H1 (cell line): Measurements from ENCODE around the gene POLR3C. TPM values are rescaled to one million over a fixed set of nuclear protein-coding genes. Genes with fewer than 3 reads are reported as not detected.

Experiments
- microRNA-seq, 2 experiments: library from miRNA; unstranded; fragments of <30 nt; microRNA quantifications; one replicate each; pipeline versions ENCODE4 to v1.2.0, GENCODE V29; 2016 to 2020; ENCODE audit warnings: borderline microRNAs expressed in 2 of 2, borderline number of aligned reads in 2 of 2, borderline replicate concordance in 1 of 2
- polyA plus RNA-seq, 7 experiments: library from polyadenylated mRNA; depleted of rRNA in 3 of 7; stranded (reverse) in 5 of 7; unstranded in 2 of 7; fragments of >200 nt in 5 of 7; fragments of 200-250 nt in 2 of 7; gene quantifications; 1 replicate in 5 of 7; 2 replicates in 1 of 7; 4 replicates in 1 of 7; pipeline versions ENCODE4 v1.2.1 to v1.2.3, GENCODE V29; 2011 to 2013; ENCODE audit warnings: missing spikeins in 2 of 7, mixed read lengths in 2 of 7
- small RNA-seq: library from polyadenylated mRNA; stranded (forward); fragments of <200 nt; extraction: miRNeasy Mini kit (QIAGEN cat#:217004); gene quantifications from one replicate; pipeline ENCODE3, GENCODE V24; 2013; ENCODE audit not compliant: insufficient read depth
- total RNA-seq: library from RNA; stranded (reverse); fragmentation: NEBNext Ultra II Directional; extraction: Animal tissue kit (Norgen Biotek cat#: 25700); gene quantifications from 2 replicates; pipeline ENCODE4 v1.2.1, GENCODE V29; 2021

Gene POLR3C
- total and polyA plus RNA-seq, 2 of the 8 experiments (the other 6 are each of a cell fraction or from before 2014, with no cell fraction given) = 26.8 TPM

Small RNAs within 50 kb of the gene (microRNA-seq; reads per million reads assigned to microRNA genes)
- 0 reads per million in 2 experiments for gene MIR6736

Small RNAs within 50 kb of the gene (small RNA-seq; reads per million reads assigned to genes)
- gene MIR6736 = not detected

Other genes starting within 250 kb of the POLR3C start
- gene GPR89A, start 216.2 kb upstream of the POLR3C start, total RNA-seq = 21.4 and 26.8 TPM in 2 replicates
- gene GPR89A, start 216.2 kb upstream of the POLR3C start, polyA plus RNA-seq (2011; rRNA removed) = 40.4 and 46.6 TPM in 2 replicates
- not detected in 2 replicates for gene PDZK1, start 116.8 kb upstream of the POLR3C start, total RNA-seq
- 0.08 and 0.17 TPM in 2 replicates for gene PDZK1, start 116.8 kb upstream of the POLR3C start, polyA plus RNA-seq (2011; rRNA removed)
- not detected in 2 replicates for gene CD160, start 104.7 kb upstream of the POLR3C start, total RNA-seq
- not detected in 2 replicates for gene CD160, start 104.7 kb upstream of the POLR3C start, polyA plus RNA-seq (2011; rRNA removed)
- gene RNF115, start 105 bp upstream of the POLR3C start, total RNA-seq = 10.2 and 10.8 TPM in 2 replicates
- gene RNF115, start 105 bp upstream of the POLR3C start, polyA plus RNA-seq (2011; rRNA removed) = 3.0 and 4.7 TPM in 2 replicates
- gene NUDT17, start 21.4 kb downstream of the POLR3C start, total RNA-seq = 2.7 and 2.8 TPM in 2 replicates
- gene NUDT17, start 21.4 kb downstream of the POLR3C start, polyA plus RNA-seq (2011; rRNA removed) = 4.1 and 5.1 TPM in 2 replicates
- 36.7 and 40.7 TPM in 2 replicates for gene PIAS3, start 34.9 kb downstream of the POLR3C start, total RNA-seq
- 49.9 and 73.8 TPM in 2 replicates for gene PIAS3, start 34.9 kb downstream of the POLR3C start, polyA plus RNA-seq (2011; rRNA removed)
- 2.2 and 3.0 TPM in 2 replicates for gene ANKRD35, start 61.7 kb downstream of the POLR3C start, total RNA-seq
- 1.4 and 1.6 TPM in 2 replicates for gene ANKRD35, start 61.7 kb downstream of the POLR3C start, polyA plus RNA-seq (2011; rRNA removed)
- gene ITGA10, start 85.8 kb downstream of the POLR3C start, total RNA-seq = 0.45 and 0.48 TPM in 2 replicates
- 0.09 and 0.11 TPM in 2 replicates for gene ITGA10, start 85.8 kb downstream of the POLR3C start, polyA plus RNA-seq (2011; rRNA removed)
- gene PEX11B, start 94.5 kb downstream of the POLR3C start, total RNA-seq = 8.1 and 9.1 TPM in 2 replicates
- 11.0 and 15.1 TPM in 2 replicates for gene PEX11B, start 94.5 kb downstream of the POLR3C start, polyA plus RNA-seq (2011; rRNA removed)
- 216 and 222 TPM in 2 replicates for gene RBM8A, start 103.3 kb downstream of the POLR3C start, total RNA-seq
- 119 and 125 TPM in 2 replicates for gene RBM8A, start 103.3 kb downstream of the POLR3C start, polyA plus RNA-seq (2011; rRNA removed)
- gene LIX1L, start 133.8 kb downstream of the POLR3C start, total RNA-seq = 2.9 and 3.0 TPM in 2 replicates
- 3.7 and 3.8 TPM in 2 replicates for gene LIX1L, start 133.8 kb downstream of the POLR3C start, polyA plus RNA-seq (2011; rRNA removed)
- gene ANKRD34A, start 140.4 kb downstream of the POLR3C start, total RNA-seq = 0.20 and 0.46 TPM in 2 replicates
- gene ANKRD34A, start 140.4 kb downstream of the POLR3C start, polyA plus RNA-seq (2011; rRNA removed) = 0.15 and 0.19 TPM in 2 replicates
- gene POLR3GL, start 140.5 kb downstream of the POLR3C start, total RNA-seq = 2.3 and 3.1 TPM in 2 replicates
- gene POLR3GL, start 140.5 kb downstream of the POLR3C start, polyA plus RNA-seq (2011; rRNA removed) = 3.5 and 3.9 TPM in 2 replicates
- gene TXNIP, start 172.4 kb downstream of the POLR3C start, total RNA-seq = 10.3 and 12.3 TPM in 2 replicates
- 33.4 and 56.8 TPM in 2 replicates for gene TXNIP, start 172.4 kb downstream of the POLR3C start, polyA plus RNA-seq (2011; rRNA removed)
- gene HJV, start 197.5 kb downstream of the POLR3C start, total RNA-seq = 0.32 and 0.46 TPM in 2 replicates
- 0.42 and 0.70 TPM in 2 replicates for gene HJV, start 197.5 kb downstream of the POLR3C start, polyA plus RNA-seq (2011; rRNA removed)